ENCODE measurements around the gene GSDME. TPM values are rescaled to one million over a fixed set of nuclear protein-coding genes. Genes with fewer than 3 reads are reported as not detected.

The GSDME gene
- total RNA-seq, 5 donors from 2014 or later (not counting 1 experiment from before 2014, with no cell fraction given) = 0.38 to 1.1 (median 0.46) TPM; not detected in 1

DNA sequence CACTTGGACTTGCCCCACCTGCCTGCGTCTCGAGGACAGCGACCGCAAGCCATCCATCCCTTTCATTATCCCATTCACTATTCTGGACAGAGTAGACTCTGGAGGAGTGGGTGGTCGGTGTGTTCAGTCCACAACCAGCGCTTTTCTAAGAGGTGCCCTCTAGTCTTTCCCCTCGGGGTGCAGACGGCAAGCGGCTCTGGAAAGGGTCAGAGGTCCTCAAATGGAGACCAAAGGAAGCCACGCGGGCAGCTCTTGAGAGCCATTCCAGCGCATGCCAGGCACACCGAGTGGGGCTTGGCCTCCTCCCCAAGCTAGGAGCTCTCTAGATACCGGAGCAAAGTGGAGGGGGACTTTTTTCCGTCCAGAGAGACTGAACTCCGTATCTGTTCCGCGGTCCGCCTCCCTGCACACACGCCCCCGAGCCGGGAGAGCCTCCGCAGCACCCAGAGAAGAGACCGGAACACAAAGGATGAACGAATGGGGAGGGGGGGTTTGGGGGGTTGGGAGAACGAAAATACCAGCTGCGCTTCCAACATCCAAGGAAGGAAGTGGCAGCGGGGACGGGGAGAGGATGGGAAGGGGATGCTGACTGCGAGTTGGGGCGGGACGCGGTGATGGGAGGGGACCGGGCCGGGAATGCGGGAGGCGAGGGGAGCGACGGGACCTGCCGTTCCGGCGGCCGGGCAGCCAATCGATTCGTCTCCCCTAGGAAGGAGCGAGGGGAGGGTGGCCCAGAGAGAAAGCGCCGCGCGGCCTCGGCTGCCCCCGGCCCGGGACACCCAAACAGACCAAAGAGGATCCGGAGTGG, 515 bp downstream of the GSDME start:
- peaks cover 11 to 28% of the 10 kb centered on the region in 2 experiments for H3K27me3 ChIP-seq (replicated peaks in 1 of 2; ENCODE audit: control insufficient read depth in 2 of 2, extremely low read depth in 1 of 2, insufficient read depth in 2 of 2, low read length in 1 of 2)
- peaks cover 23 to 27% (median 27%) of the 10 kb centered on the region in 3 donors for H3K4me1 Mint-ChIP-seq
- peak overlapping the region; percentile 52 to 69 for H3K4me3 ChIP-seq (ENCODE audit: control insufficient read depth in 1 of 2, extremely low read depth in 1 of 2, low read length in 1 of 2)
- peaks cover 32 to 50% of the 10 kb centered on the region in 2 donors for H3K27me3 Mint-ChIP-seq
- peak in 3 of 4 experiments; percentile 52 to 63 (median 53) for ATAC-seq (replicated peaks in 1 of 4)
- no peak overlapping the region for H3K27ac Mint-ChIP-seq
- no peaks in the 10 kb centered on the region for H3K36me3 Mint-ChIP-seq
- no peaks in the 10 kb centered on the region for H3K36me3 ChIP-seq (ENCODE audit: control insufficient read depth in 2 of 2, extremely low read depth in 1 of 2, insufficient read depth in 1 of 2, low read length in 1 of 2)
- H3K4me1 ChIP-seq (ENCODE audit: control insufficient read depth in 1 of 2, extremely low read depth in 1 of 2, insufficient read depth in 2 of 2, low read length in 2 of 2) = peaks cover 6 to 18% of the 10 kb centered on the region in 2 experiments
- ChIA-PET POLR2A (interaction anchor here in 1 of 2 donors (0.5 kb wide), 1 partner anchor 153 kb away, joined by 3 read pairs; no protein-coding TSS in a partner anchor), CTCF (interaction anchor here in 1 of 2 donors (1.0 kb wide), 1 partner anchor 8 kb away, joined by 3 read pairs; no protein-coding TSS in a partner anchor)
- H3K9me3 ChIP-seq = no peaks in the 10 kb centered on the region
- no peak overlapping the region for H3K27ac ChIP-seq (ENCODE audit: low read length)
- peak overlapping the region; percentile 81 to 84 (median 82) for H3K4me3 Mint-ChIP-seq
- H3K9me3 Mint-ChIP-seq = no peaks in the 10 kb centered on the region
- peak in 8 of 35 experiments; percentile 2 to 25 (median 8) for DNase-seq
- WGBS (ENCODE audit: insufficient coverage) = 7% methylated on average over 39 of the region's 54 CpGs

GRCh38 chr7:24755541-24756407, 1.5 kb downstream of the GSDME start:
- no peak overlapping the region for H3K4me3 ChIP-seq (ENCODE audit: control insufficient read depth in 1 of 2, extremely low read depth in 1 of 2, low read length in 1 of 2)
- CTCF ChIA-PET = interaction anchor here in 1 of 2 donors (1.0 kb wide), 1 partner anchor 9 kb away, joined by 3 read pairs; no protein-coding TSS in a partner anchor

GRCh38 chr7:24754906-24755506, 2.3 kb downstream of the GSDME start:
- no peak for DNase-seq
- H3K4me1 Mint-ChIP-seq = peaks cover 23 to 27% (median 27%) of the 10 kb centered on the region in 3 donors
- Histone ChIP-seq H3K4me3 (ENCODE audit: control insufficient read depth in 1 of 2, extremely low read depth in 1 of 2, low read length in 1 of 2) (no peak overlapping the region), H3K9me3 (no peaks in the 10 kb centered on the region), H3K4me1 (ENCODE audit: control insufficient read depth in 1 of 2, extremely low read depth in 1 of 2, insufficient read depth in 2 of 2, low read length in 2 of 2) (peaks cover 6 to 18% of the 10 kb centered on the region in 2 experiments), H3K36me3 (ENCODE audit: control insufficient read depth in 2 of 2, extremely low read depth in 1 of 2, insufficient read depth in 1 of 2, low read length in 1 of 2) (no peaks in the 10 kb centered on the region), H3K27me3 (replicated peaks in 1 of 2; ENCODE audit: control insufficient read depth in 2 of 2, extremely low read depth in 1 of 2, insufficient read depth in 2 of 2, low read length in 1 of 2) (peaks cover 9 to 28% of the 10 kb centered on the region in 2 experiments), H3K27ac (ENCODE audit: low read length) (no peak overlapping the region)
- no peaks in the 10 kb centered on the region for H3K36me3 Mint-ChIP-seq
- H3K27me3 Mint-ChIP-seq = peaks cover 21 to 43% of the 10 kb centered on the region in 2 donors
- ATAC-seq (replicated peaks in 1 of 4) = no peak
- ChIA-PET POLR2A (no interaction called here), CTCF (no interaction called here)
- no peak overlapping the region for H3K27ac Mint-ChIP-seq
- no peaks in the 10 kb centered on the region for H3K9me3 Mint-ChIP-seq
- WGBS (ENCODE audit: insufficient coverage) = 92% methylated on average over 3 of the region's 3 CpGs
- no peak overlapping the region for H3K4me3 Mint-ChIP-seq

More at GRCh38 chr7:24755541-24756407, 1.5 kb downstream of the GSDME start:
- H3K27me3 ChIP-seq (replicated peaks in 1 of 2; ENCODE audit: control insufficient read depth in 2 of 2, extremely low read depth in 1 of 2, insufficient read depth in 2 of 2, low read length in 1 of 2) = peaks cover 11 to 28% of the 10 kb centered on the region in 2 experiments
- 64% methylated on average over 5 of the region's 12 CpGs for WGBS (ENCODE audit: insufficient coverage)
- no peaks in the 10 kb centered on the region for H3K36me3 ChIP-seq (ENCODE audit: control insufficient read depth in 2 of 2, extremely low read depth in 1 of 2, insufficient read depth in 1 of 2, low read length in 1 of 2)
- peaks cover 6 to 18% of the 10 kb centered on the region in 2 experiments for H3K4me1 ChIP-seq (ENCODE audit: control insufficient read depth in 1 of 2, extremely low read depth in 1 of 2, insufficient read depth in 2 of 2, low read length in 2 of 2)
- DNase-seq (peak in 1 of 35 experiments; percentile 7), ATAC-seq (replicated peaks in 1 of 4) (peak in 2 of 4 experiments; percentile 34 to 38)
- H3K27me3 Mint-ChIP-seq = peaks cover 24 to 47% of the 10 kb centered on the region in 2 donors
- no peaks in the 10 kb centered on the region for H3K36me3 Mint-ChIP-seq
- H3K27ac ChIP-seq (ENCODE audit: low read length) = no peak overlapping the region
- H3K4me3 Mint-ChIP-seq = peak overlapping the region; percentile 81 to 84 (median 82)
- POLR2A ChIA-PET = interaction anchor here in 1 of 2 donors (0.5 kb wide), 1 partner anchor 152 kb away, joined by 3 read pairs; no protein-coding TSS in a partner anchor
- H3K9me3 Mint-ChIP-seq = no peaks in the 10 kb centered on the region
- no peak overlapping the region for H3K27ac Mint-ChIP-seq
- no peaks in the 10 kb centered on the region for H3K9me3 ChIP-seq
- peaks cover 23 to 27% (median 27%) of the 10 kb centered on the region in 3 donors for H3K4me1 Mint-ChIP-seq

DNA sequence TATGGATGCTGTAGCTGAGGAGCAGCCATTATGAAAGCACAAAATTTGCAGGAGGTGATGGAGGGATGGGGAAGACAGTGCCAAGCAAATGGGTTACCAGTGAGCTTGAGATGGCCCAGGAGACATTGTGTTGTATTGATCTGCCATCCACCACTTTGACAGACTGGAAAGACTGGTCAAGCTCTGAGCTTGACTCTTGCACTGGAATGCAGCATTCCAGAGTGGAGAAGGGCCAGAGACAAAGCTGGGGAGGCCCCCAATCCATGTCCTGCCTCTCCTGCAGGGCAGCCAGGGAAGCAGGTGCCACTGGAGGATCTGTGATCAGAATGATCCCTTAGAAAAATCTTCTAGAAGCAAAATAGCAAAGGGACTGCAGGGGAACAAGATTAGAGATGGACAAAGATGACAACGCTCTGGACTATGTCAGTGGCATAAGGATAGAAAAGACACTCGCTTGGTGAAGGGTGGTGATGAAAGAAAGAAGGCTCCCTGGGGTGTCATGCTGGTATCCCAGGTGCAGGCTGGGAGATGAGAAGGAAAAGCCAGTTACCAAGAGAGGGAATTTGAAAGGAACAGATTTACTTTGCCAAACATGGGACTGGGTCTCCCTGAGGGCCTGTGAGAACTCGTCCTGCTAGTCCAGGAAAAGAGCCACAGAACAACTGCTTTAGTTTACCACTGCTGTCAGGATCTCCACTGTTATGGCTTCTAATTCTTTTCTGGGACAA, 5.0 kb downstream of the GSDME start:
- H3K4me1 ChIP-seq (ENCODE audit: control insufficient read depth in 1 of 2, extremely low read depth in 1 of 2, insufficient read depth in 2 of 2, low read length in 2 of 2) = peaks cover 6 to 12% of the 10 kb centered on the region in 2 experiments
- H3K9me3 ChIP-seq = no peaks in the 10 kb centered on the region
- H3K36me3 Mint-ChIP-seq = no peaks in the 10 kb centered on the region
- no peak overlapping the region for H3K4me3 Mint-ChIP-seq
- H3K36me3 ChIP-seq (ENCODE audit: control insufficient read depth in 2 of 2, extremely low read depth in 1 of 2, insufficient read depth in 1 of 2, low read length in 1 of 2) = no peaks in the 10 kb centered on the region
- no peak overlapping the region for H3K27ac ChIP-seq (ENCODE audit: low read length)
- peaks cover 22 to 23% (median 22%) of the 10 kb centered on the region in 3 donors for H3K4me1 Mint-ChIP-seq
- ATAC-seq (replicated peaks in 1 of 4) = no peak
- DNase-seq = no peak
- no peaks in the 10 kb centered on the region for H3K9me3 Mint-ChIP-seq
- ChIA-PET CTCF (interaction anchor here in 1 of 2 donors (0.6 kb wide), 1 partner anchor 148 kb away, joined by 3 read pairs; no protein-coding TSS in a partner anchor), POLR2A (no interaction called here)
- H3K27me3 Mint-ChIP-seq = peaks cover 5 to 32% of the 10 kb centered on the region in 2 donors
- H3K4me3 ChIP-seq (ENCODE audit: control insufficient read depth in 1 of 2, extremely low read depth in 1 of 2, low read length in 1 of 2) = no peak overlapping the region
- H3K27ac Mint-ChIP-seq = no peak overlapping the region
- 81% methylated on average over 3 of the region's 3 CpGs for WGBS (ENCODE audit: insufficient coverage)
- H3K27me3 ChIP-seq (replicated peaks in 1 of 2; ENCODE audit: control insufficient read depth in 2 of 2, extremely low read depth in 1 of 2, insufficient read depth in 2 of 2, low read length in 1 of 2) = peaks cover 3 to 13% of the 10 kb centered on the region in 2 experiments

- H3K4me3 Mint-ChIP-seq = no peak overlapping the region
Observed at GRCh38 chr7:24751484-24751883, 5.8 kb downstream of the GSDME start.

More at GRCh38 chr7:24751484-24751883, 5.8 kb downstream of the GSDME start:
- H3K27me3 Mint-ChIP-seq = peaks cover 5 to 28% of the 10 kb centered on the region in 2 donors
- Histone ChIP-seq H3K27me3 (replicated peaks in 1 of 2; ENCODE audit: control insufficient read depth in 2 of 2, extremely low read depth in 1 of 2, insufficient read depth in 2 of 2, low read length in 1 of 2) (peaks cover 3 to 9% of the 10 kb centered on the region in 2 experiments), H3K36me3 (ENCODE audit: control insufficient read depth in 2 of 2, extremely low read depth in 1 of 2, insufficient read depth in 1 of 2, low read length in 1 of 2) (no peaks in the 10 kb centered on the region), H3K9me3 (no peaks in the 10 kb centered on the region), H3K4me1 (ENCODE audit: control insufficient read depth in 1 of 2, extremely low read depth in 1 of 2, insufficient read depth in 2 of 2, low read length in 2 of 2) (peaks cover 5 to 6% of the 10 kb centered on the region in 2 experiments), H3K27ac (ENCODE audit: low read length) (no peak overlapping the region), H3K4me3 (ENCODE audit: control insufficient read depth in 1 of 2, extremely low read depth in 1 of 2, low read length in 1 of 2) (no peak overlapping the region)
- CTCF ChIA-PET = interaction anchor here in 1 of 2 donors (0.6 kb wide), 1 partner anchor 149 kb away, joined by 3 read pairs; no protein-coding TSS in a partner anchor
- DNase-seq = no peak
- ATAC-seq (replicated peaks in 1 of 4) = no peak
- H3K4me1 Mint-ChIP-seq = peaks cover 19% of the 10 kb centered on the region in 3 donors
- POLR2A ChIA-PET = no interaction called here
- no CpG with 5 or more reads among the region's 1 CpG for WGBS (ENCODE audit: insufficient coverage)
- H3K9me3 Mint-ChIP-seq = no peaks in the 10 kb centered on the region
- H3K27ac Mint-ChIP-seq = no peak overlapping the region
- H3K36me3 Mint-ChIP-seq = no peaks in the 10 kb centered on the region
